NCI-H774 (cell line): ENCODE measurements around the gene RBMS2.

ENCODE experiments used
- DNase-seq: peaks from one replicate; lab custom pipeline; 2025; lab: John Stamatoyannopoulos, UW

The RBMS2 gene

DNA sequence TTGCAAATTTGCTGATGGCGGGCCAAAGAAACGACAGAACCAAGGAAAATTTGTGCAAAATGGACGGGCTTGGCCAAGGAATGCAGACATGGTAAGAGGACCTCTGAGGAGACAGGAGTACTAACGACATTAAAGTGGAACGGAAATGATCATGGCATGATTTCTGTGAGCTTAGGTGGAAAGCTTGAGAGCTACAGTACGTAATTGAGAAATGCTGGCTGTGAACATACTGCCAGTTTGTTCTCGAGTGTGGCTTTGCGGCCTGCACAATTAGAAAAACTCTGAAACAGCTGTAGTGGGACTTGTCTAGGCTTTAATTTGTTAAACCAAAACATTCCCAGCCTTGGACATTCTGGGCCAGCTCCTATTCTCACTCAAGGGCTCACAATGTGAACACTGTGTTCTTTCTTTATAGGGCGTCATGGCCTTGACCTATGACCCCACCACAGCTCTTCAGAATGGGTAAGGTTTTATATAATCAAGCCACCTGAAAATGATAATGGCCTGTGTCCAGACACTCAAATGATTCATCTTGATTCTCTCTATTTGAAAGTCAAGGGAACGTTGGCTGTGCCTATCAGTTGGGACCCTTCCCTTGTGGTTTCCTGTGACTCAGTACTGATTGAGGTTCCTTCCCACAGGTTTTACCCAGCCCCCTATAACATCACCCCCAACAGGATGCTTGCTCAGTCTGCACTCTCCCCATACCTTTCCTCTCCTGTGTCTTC lies 60.0 kb downstream of the RBMS2 start:
- DNase-seq: no peak

DNA sequence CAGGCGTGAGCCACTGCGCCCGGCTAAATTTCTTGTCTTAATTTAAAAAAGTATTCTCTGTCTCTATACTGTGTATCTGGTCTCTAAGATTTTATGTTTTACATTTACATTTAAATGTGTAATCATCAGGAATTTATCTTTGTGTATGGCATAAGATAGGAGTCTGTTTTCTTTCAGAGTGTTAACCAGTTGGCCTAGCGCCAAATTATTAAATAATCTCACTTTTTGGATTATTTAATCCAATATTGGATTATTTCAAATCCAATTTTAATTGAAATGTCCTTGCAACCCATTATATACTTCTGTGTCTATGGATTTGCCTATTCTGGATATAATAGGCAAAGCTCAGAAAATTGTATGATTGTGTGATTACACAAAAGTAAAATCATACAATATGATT lies 63.5 kb downstream of the RBMS2 start:
- no peak for DNase-seq

DNA sequence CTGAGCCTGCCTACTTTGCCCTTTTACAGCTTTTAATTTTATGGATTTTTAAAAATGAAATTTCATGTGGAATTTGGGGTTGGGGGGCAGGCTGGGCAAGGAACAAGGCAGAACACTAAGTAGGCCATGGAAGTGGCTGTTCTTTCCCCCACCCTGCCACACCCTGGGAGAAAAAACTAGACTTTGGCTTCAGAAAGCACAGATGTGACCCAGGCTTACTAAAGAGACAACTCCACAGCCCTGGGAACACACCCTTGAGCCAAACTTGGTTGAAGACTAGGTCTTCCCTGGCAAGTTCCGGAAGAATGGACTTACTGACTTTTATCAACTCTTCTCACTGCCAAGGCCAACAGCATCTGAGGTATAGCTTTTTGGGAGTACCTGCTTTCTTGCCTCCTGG lies 68.2 kb downstream of the RBMS2 start:
- DNase-seq: no peak

DNA sequence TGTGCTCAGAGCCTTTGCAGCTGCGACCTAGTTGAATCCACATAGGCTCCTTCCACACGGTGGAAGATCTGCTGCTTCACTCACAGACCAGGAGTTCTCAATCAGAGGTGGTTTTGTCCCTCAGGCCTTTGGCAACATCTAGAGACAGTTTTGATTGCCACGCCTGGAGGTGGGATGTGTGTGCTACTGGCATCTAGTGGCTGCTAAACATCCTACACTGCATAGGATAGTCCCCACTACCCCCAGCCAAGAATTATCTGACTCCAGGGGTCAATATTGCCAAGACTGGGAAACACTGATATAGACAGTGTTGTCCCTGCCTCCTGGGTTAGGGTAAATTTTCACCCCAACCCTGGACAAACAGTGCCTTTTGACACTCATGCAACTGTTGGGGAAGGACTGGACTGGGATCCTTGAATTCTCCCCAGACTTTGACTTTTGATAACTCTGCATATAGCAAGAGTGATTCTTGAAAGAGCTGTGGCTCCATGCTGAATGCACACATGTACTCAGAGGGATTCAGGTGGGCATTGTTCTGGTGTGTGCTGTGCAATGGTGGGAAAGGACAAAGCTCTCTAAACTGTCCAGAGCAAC lies 68.7 kb downstream of the RBMS2 start:
- no peak for DNase-seq

DNA sequence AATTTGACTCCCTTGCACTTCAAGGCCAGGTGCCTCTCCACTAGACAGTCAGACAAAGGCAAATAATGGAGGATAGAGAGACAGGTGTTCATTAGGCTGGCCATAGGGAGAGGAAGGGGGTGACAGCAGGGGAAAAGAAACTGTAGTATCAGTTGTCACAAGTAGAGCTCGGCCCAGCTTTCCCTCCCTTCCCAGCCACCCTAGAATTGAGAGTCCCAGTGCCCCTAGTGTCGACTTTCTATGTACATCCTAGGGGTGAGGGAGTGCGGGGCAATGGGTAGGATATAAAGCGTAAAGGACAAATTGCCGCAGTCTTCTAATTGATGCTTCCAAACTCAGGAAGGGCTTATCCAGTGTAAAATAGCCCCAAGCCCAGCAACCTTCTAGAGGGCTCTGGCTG lies 69.5 kb downstream of the RBMS2 start:
- DNase-seq: peak; percentile 63

DNA sequence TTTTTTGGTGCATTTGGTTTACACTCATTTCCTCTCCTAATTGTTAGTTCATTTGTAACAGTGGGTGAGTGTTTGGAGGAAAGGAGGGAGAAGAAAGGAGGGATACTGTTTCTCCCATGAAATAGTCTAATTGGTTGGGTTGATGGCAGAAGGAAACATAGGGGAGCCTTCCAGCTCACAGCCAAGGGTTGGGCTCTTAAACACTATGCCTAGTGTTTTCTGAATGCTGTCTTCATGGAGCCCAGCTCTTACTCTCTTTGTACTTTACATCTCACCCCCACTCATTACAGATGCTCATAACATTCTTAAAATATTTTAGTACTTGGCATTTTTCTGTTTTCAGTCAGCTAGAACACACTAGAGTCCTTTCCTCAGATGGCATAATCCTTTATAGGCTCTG lies 70.3 kb downstream of the RBMS2 start:
- no peak for DNase-seq

DNA sequence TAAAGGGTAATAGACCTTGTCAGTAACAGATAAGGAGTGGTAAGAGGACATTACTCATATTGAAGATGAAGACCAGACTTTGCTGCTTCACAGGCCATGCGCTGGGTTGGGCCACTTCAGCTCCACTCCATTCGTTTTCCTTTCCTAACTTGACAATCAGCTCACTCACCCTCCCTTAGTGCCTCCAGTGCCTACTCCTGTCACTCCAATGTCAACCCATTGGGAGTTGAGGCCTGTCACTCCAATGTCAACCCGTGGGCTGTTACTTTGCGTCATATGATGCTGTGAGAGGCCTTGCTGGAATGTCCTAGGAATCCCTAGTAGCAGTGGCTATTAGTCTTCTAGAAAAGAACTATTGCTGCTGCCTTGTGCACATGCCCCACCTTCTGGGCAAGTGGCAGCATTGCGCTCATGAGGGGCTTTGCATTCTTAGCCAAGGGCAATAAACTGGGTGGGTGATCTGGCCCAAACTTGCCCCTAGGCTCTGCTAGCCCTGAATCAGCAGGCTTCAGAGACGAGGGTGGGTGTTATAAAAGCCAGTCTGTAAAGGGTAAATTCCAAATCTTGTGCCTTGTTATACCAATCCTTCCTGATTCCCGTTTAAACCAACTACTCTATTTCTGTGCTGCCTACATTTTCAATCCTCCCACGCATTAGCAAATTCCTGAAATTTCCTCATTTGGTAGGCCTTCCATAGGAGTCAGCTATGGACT lies 72.4 kb downstream of the RBMS2 start:
- peak; percentile 11 for DNase-seq

DNA sequence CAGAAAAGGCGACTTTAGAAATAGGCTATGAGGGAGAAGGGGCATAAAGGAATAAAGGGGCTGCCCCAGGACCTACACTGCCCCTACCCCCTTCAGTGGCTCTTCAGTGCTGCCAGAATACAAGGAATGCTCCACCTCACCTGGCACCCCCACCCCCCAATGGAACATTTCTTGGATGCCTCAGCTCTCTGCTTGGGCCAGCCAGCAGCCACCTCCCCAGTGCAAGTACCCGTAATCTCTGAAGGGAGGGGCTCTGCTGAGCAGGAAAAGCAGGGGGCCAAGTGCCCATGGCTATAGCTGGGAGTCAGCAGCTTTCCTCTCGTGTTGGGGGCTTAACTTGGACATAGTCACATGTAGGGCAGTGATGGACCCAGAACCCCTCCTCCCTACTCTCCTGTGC lies 75.2 kb downstream of the RBMS2 start:
- no peak for DNase-seq

DNA sequence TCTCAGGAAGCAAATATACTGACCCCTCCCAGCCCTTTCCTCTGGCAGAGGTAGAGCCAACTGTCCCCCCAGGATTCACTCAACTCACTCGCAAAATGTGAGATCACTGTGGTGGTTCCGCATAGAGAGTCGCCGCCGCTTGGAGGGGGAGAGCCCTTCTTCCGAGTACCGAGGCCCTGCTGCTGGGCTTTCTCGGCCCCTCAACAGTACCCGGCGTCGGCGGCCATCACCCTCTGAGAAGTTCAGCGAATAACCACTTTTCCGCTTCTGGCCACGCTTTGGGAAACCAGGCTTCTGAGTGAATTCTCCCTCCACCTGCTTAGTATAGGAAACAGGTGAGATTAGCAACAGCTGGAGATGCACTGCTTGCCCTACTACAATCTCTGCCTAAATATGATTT lies 77.4 kb downstream of the RBMS2 start:
- DNase-seq: no peak

DNA sequence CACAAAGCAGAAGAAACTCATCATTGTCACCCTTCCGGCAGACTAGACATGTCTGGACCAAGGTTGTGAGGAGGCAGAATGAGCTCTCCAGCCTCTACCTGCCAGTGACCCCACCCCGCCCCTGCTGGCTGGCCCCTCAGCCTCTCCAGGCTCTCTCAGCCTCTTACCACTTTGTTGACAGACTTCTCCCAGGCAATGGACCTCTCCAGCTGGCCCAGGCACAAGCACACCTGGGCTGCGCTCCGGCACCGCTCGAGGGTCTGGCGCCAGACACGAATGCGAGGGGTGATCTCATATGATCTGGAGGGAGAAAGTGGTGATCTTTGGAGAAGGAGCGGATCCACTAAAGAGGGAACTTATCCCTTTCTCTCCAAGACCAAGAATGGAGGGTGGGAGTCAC lies 78.2 kb downstream of the RBMS2 start:
- DNase-seq: no peak

DNA sequence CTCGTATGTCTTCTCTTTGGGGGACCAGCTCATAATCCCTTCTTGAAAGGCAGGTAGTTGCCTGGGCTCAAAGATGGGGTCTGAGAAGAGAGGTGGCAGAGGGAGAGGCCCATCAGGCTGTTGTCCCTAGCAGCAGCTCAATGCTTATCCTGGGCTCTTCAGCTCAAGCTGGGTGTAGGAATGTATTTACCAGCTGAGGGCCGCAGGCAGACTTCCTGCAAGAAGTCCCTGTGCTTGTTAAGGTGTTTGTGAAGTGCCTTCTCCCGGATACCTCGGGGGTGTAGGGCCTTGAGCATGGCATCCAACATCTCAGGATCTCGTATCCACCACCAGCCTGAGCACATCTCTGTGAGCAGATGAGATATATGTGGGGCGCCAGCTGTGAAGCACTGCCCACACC lies 79.1 kb downstream of the RBMS2 start:
- DNase-seq: no peak

DNA sequence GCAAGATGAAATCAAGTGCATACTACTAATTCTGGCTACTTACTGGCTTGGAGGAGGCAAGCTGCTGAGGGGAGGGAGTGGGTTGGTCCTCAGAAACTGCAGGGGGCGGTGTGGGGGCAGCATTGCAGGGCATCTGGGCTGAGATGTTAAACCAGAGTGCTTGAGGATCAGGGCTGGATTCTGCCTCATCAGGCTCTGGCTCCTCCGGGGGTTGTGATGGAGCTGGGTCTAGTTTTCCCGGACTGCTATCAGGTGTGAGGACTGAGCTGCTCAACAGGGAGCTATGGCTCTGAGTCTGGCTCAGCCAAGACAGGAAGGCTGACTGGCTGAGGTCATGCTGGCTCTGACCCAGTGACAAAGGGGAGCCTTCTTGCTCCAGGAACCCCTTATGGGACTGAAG lies 79.9 kb downstream of the RBMS2 start:
- DNase-seq: no peak

DNA sequence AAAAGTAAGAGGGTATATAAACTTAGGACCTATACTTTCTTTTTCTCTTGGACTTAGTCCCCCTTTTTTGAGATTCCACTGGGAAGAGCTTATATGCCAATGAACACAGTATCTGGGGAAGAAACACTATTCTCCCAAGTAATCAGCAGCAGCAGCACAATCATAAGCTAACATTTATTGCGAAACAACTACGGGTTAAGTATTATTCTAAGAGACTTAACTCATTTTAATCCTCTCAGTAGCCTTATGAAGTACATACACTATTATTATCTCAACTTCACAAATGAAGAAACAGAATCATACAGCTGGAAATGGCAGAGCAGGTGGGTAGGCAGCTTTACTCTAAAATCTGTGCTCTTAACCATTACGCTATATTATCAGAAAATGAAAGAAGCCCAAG lies 80.6 kb downstream of the RBMS2 start:
- no peak for DNase-seq

DNA sequence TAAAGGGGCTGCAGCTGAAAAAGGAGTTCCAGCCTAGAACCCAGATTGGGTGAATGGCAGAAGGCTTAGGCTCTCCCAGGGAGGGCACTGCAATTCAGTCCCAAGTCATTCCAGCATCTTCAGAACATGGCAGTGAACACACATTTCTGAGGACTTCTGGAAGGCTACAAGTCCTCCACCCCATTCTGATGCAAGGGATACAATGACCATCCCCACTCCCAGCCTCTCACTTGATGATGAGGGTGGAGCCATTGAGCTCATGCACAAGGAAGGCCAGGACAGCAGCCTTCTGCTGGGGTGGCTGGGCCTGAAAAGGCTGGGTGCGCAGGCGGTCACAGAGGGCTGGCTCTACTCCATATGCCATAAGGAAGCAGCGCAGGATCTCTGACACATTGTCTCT lies 82.7 kb downstream of the RBMS2 start:
- no peak for DNase-seq

DNA sequence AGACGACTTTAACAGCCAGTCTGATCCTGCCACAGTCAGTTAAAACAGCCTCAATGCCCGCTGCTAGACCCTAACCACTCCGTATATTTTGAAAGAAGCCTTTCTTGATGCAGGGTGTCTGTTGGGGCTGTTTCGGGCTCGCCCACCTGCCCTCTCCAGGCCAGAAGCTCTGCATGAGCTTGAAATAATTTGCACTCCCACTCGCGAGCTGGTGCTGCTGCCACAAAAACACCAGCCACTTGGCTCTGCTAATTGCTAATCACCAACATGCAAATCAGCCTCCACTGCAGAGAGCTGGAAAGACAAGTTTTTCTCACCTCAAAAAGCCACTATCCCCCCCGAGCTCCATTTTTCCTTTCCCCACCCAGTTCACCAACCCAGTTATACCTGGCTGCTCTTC lies 93.0 kb downstream of the RBMS2 start:
- no peak for DNase-seq

DNA sequence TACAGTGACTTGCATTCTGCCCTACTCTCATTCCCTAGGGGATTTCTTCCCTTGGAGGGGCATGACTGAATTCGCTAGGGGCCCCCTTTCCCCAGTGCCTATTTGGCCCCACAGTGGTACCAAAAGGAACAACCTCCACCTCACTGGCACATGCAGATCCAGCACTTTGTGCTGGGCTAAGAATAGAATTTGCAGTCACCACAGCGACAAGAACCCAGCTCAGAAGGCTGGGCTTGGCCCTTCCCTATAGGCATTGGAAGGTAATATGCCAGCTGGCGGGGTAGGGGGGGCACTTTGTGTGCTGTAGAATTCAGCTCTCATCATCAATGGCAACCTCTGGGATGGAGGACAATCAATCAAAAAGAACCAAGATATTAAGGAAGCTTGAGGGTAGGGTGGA lies 94.6 kb downstream of the RBMS2 start:
- no peak for DNase-seq

DNA sequence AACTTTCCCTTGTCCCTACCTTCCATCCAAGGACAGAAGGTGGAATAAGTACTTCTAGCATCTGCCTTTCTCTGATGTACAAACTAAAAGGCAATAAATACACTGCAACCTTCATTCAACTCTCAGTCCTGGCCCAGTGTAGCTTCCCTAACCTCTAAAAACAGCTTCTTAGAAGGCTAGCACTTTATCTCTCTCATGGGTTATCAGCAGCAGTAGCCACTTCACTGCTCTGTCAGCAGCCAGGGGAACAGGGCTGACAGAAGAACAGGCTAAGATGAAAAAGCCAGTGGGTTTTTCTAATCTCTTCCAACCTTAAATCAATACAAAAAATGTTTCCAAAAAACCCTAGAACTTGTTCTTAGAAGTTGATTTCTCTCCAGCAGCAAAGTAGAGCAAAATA lies 95.3 kb downstream of the RBMS2 start:
- no peak for DNase-seq

DNA sequence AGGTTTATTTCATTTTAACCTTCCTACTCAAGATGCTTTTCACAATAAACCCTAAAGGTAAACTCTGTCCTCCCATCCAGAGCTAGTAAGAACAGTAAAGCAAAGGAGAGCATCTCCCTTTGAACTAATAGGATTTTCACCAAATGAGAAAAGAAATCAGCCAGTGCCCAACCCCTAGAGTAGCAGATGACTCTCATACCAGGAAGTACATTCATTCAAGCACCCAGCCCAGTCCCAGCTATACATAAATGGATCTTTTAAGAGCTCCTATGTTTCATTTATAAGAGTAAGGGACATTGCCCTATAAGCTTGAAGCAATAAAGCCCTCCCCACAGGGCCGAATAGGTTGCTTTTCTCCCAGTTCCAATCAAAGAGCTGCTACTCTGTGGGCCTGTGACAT lies 100.9 kb downstream of the RBMS2 start:
- DNase-seq: no peak

DNA sequence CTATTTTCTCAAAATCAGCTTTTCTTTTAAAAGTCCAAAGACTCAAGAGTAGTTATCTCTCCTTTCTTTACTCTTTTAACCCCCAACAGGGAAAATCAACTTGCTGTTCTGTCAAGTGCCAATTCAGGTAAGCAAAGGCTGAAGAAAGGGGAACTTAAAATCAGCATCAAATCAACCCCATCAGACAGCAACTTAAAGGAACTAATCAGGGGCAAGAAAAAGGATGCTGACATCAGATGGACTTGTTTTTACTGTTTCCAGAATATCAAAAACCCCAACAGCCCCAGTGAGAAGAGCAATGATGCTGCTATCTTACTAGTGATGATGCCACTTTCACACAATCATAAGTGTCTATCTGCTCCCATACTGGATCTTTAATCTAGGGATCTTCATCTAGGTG lies 105.1 kb downstream of the RBMS2 start:
- no peak for DNase-seq

DNA sequence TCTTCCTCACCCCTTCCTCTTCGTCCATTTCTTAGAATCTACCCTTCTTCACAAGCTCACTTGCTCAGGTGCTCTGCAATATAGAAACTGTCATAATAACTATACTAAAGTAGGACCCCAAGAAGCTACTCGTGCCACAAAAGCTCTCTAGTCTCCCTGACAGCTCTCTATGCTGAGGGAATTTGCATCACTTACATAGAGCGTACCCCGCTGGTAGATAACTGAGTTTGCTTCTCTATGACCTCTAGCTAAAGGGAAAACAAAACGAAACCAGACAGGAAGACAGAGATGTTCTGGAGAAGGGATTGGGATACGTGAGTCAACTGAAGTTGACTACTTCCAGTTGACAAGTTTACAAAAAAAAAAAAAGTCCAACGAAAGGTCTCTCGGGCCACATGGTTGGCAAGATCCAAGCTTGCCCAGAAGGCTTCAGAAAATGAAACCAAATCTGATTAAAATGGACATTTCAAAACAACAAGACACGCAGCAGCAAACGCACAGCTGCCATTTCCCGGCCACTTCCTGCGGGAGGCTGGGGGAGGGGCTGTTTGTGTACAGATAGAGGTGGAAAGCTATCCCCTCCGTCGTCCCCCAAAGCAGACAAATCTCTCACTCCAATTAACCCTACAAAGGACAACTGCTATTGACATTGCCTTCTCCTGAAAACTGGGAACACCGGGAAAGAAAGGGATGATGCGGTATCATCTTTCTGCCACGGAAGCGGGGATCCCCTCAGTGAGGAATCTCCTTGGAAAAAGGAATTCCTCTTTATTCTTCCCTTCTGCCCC lies 107.2 kb downstream of the RBMS2 start:
- DNase-seq: peak; percentile 4

DNA sequence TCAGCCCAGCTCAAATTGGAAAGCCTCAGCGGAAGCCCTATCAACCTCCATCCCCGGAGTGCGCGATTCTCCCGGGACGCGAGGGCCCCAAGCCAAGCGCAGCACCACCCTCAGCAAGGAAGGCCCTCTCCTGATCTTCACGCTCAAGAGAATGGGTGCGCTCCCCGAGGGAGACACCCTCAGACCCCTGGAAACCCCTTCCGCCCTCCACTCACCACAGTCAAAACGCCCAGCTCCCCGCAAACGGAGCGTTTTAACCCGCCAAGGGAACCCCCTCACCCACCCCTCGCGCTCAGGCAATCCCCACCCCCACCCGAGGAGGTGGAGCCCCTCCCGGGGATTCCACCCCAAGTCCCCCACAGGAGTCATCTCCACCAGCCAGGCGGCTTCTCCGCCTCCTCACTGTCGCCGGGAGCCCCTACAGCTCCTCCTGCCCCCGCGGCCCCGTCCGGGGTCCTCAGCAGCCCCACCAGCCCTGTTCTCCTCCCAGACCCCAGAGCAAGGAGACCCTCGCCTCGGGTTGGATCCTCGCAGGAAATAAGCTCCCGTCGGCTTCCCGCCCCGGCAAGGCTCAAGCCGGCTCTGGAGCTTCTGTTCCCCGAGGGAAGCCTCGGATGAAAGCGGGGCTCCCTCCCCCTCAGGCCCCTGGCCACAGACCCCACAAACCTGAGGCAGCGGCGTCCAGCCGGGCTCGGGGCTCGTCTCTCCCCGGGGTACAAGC lies 108.0 kb downstream of the RBMS2 start:
- DNase-seq: no peak

DNA sequence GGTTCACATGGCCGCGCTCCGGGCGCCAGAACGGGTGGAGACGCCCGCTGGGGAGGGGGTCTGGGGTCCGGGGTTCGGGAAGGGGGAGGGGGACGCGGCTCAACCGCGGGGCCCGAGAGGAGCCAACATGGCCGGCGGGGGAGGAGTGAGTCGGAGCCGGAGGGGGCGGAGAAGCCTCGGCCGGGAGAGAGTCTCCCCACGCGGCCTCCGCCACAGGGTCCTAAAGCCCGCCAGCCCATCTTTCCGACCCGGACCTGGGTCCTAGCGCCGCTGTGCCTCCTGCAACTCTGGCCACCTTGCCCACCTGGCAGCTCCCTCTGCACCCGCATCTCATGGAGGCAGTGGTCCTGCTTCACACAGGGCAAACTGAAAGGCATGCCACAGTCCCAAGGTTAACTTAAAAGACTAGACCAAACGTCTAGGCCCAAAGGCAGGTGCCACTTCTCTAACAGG lies 108.6 kb downstream of the RBMS2 start, which contains the start of gene BAZ2A:
Gene BAZ2A (minus strand): TSS at position 147 of the 453 bp plus-strand sequence. CDS start 12,796 bp downstream, outside the sequence.
- DNase-seq: peak; percentile 87
